ENCODE data around the gene NFKBIZ.
"Not testable (repeated sequence)": the region's sequence is repeated elsewhere in the genome, so short reads cannot be mapped to it uniquely, and the experiment has no call there.

The NFKBIZ gene

DNA sequence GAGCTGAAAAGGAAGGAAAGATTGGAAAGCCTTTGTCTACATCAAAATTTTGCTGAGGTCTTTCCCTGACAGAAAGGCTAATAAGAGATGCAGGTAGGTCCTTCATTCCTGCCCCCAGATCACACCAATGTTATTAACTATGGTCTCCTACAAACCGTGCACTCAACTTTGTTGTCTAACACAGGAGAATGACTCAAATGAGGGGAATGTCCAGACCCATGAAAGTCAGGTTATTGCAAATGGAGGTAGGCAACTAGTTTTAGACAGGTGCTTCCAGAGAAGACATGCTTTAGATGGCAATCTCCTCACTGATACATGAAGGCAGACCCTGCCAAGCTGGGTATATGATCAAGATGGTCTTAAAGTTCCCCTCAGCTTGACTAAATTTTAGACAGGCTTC, 51.0 kb downstream of the NFKBIZ start:
- H3K27ac Mint-ChIP-seq = peak overlapping the region; percentile 31
- H3K4me3 Mint-ChIP-seq = no peak overlapping the region
- DNase-seq = no peak
- peaks cover 11% of the 10 kb centered on the region for H3K4me1 Mint-ChIP-seq
- H3K9me3 Mint-ChIP-seq = peaks cover 13% of the 10 kb centered on the region
- H3K36me3 Mint-ChIP-seq (ENCODE audit: low read depth) = no peaks in the 10 kb centered on the region
- H3K27me3 Mint-ChIP-seq (ENCODE audit: low read depth, poor library complexity) = no peaks in the 10 kb centered on the region
- TF ChIP-seq, protein P1, sequence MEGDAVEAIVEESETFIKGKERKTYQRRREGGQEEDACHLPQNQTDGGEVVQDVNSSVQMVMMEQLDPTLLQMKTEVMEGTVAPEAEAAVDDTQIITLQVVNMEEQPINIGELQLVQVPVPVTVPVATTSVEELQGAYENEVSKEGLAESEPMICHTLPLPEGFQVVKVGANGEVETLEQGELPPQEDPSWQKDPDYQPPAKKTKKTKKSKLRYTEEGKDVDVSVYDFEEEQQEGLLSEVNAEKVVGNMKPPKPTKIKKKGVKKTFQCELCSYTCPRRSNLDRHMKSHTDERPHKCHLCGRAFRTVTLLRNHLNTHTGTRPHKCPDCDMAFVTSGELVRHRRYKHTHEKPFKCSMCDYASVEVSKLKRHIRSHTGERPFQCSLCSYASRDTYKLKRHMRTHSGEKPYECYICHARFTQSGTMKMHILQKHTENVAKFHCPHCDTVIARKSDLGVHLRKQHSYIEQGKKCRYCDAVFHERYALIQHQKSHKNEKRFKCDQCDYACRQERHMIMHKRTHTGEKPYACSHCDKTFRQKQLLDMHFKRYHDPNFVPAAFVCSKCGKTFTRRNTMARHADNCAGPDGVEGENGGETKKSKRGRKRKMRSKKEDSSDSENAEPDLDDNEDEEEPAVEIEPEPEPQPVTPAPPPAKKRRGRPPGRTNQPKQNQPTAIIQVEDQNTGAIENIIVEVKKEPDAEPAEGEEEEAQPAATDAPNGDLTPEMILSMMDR (IDR thresholded peaks at IDR 0.05) = no peak

DNA sequence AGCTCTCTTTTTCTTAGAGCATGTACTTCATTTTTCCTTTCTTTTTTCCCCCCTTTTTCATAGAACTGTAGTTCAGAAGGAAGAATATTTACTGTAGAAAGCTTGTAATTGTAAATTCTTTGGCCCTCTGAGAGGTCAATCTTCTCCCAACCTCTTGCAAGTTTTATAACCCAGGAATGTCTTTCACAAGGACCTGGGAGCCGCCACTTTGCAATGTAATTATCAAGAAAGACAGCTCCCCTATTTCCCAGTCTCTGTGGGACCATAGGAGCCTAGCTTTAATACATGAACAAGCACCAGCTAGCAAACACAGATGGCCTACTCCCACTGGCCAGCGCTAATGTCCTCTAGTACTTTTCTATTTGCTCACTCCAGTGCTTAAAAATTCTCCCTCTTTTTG, 51.4 kb downstream of the NFKBIZ start:
- Mint-ChIP-seq H3K27ac (peak overlapping the region; percentile 31), H3K4me3 (no peak overlapping the region), H3K27me3 (ENCODE audit: low read depth, poor library complexity) (no peaks in the 10 kb centered on the region), H3K9me3 (peaks cover 17% of the 10 kb centered on the region), H3K36me3 (ENCODE audit: low read depth) (no peaks in the 10 kb centered on the region), H3K4me1 (peaks cover 11% of the 10 kb centered on the region)
- TF ChIP-seq, protein P1 (IDR thresholded peaks at IDR 0.05) = no peak
- no peak for DNase-seq

DNA sequence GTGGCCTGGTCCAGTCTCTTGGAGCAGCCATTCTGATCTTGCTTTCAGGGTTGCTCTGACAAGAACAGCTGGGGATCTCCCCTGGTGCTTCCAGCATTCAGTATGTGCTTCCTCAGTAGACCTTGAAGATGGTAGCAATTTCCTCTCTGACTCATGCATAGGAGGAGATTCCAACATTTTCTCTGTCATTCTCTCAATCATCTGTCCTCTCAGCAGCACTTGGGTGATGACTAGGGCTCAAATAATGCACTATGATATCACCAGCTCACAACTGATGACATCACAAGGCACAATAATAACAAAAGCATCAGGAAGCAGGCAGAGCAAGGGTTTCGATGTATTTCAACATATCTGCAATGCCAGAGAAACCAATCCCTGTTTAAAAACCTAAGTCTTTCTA, 52.7 kb downstream of the NFKBIZ start:
- Mint-ChIP-seq H3K4me1 (peaks cover 11% of the 10 kb centered on the region), H3K27ac (no peak overlapping the region), H3K9me3 (peaks cover 16% of the 10 kb centered on the region), H3K4me3 (no peak overlapping the region), H3K27me3 (ENCODE audit: low read depth, poor library complexity) (peaks cover under 1% of the 10 kb centered on the region), H3K36me3 (ENCODE audit: low read depth) (no peaks in the 10 kb centered on the region)
- TF ChIP-seq, protein P1 (IDR thresholded peaks at IDR 0.05) = no peak
- no peak for DNase-seq

DNA sequence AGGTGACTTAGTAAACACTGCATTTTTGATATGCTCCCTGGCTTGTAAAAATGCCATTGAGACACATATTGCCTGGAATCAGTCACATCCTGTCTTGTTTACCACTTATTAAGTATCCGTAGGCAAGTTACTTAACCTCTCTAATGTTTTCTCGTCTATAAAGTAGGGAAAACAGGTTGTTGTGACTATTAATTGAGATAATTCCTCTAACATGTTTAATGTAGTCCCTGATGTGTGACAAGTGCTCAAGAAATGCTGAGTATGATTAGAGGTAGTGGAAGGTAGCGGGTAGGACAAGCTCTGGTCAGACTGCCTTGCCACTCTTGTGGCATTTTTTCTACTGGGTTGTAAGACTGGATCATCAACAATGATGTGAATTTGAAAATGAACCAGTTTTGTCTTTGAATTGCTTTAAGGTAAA, 54.1 kb downstream of the NFKBIZ start:
- Mint-ChIP-seq H3K36me3 (ENCODE audit: low read depth) (no peaks in the 10 kb centered on the region), H3K9me3 (peaks cover 12% of the 10 kb centered on the region), H3K4me1 (peaks cover 11% of the 10 kb centered on the region), H3K27ac (no peak overlapping the region), H3K27me3 (ENCODE audit: low read depth, poor library complexity) (peaks cover 4% of the 10 kb centered on the region), H3K4me3 (no peak overlapping the region)
- TF ChIP-seq, protein P1 (IDR thresholded peaks at IDR 0.05) = no peak
- no peak for DNase-seq

DNA sequence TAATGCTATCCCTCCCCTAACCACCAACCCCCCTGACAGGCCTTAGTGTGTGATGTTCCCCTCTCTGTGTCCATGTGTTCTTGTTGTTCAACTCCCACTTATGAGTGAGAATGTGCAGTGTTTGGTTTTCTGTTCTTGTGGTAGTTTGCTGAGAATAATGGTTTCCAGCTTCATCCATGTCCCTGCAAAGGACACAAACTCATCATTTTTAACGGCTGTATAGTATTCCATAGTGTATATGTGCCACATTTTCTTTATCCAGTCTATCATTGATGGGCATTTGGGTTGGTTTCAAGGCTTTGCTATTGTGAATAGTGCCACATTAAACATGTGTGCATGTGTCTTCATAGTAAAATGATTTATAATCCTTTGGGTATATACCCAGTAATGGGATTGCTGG, 56.3 kb downstream of the NFKBIZ start:
- H3K27me3 Mint-ChIP-seq (ENCODE audit: low read depth, poor library complexity); H3K4me1 Mint-ChIP-seq; H3K27ac Mint-ChIP-seq; DNase-seq; H3K36me3 Mint-ChIP-seq (ENCODE audit: low read depth); H3K4me3 Mint-ChIP-seq: not testable (repeated sequence)
- H3K9me3 Mint-ChIP-seq = peaks cover 12% of the 10 kb centered on the region
